ENCODE measurements around the gene MAP1B. TPM values are rescaled to one million over a fixed set of nuclear protein-coding genes. Genes with fewer than 3 reads are reported as not detected.

Gene MAP1B
- total and polyA plus RNA-seq, 9 of the 15 experiments (the other 6 are each of a cell fraction or from before 2014, with no cell fraction given), result 5.2 to 66.1 (median 17.3) TPM

GRCh38 chr5:72107131-72107900, at the start of gene MAP1B (continued):
- no peak; a peak in 1 of 4 replicates for TF ChIP-seq SIN3A (IDR thresholded peaks at IDR 0.05; ENCODE audit: borderline replicate concordance in 2 of 2, control insufficient read depth in 1 of 2, low read depth in 2 of 2, low read length in 2 of 2)
- TF ChIP-seq CREB1 (IDR thresholded peaks at IDR 0.05), result no peak
- TF ChIP-seq CREB1 (CRISPR knock-in tag; IDR thresholded peaks at IDR 0.05), result no peak; the same call in 1 of the 2 replicates
- no peak for TF ChIP-seq ZNF347 (CRISPR knock-in tag; IDR thresholded peaks at IDR 0.05; ENCODE audit: low read depth)
- TF ChIP-seq ZNF324 (CRISPR knock-in tag; IDR thresholded peaks at IDR 0.05), result no peak
- TF ChIP-seq FOXJ2 (tag; IDR thresholded peaks at IDR 0.05), result no peak
- no peak for TF ChIP-seq ZNF609 (CRISPR knock-in tag; IDR thresholded peaks at IDR 0.05; ENCODE audit: borderline replicate concordance)
- TF ChIP-seq NCOA2 (IDR thresholded peaks at IDR 0.05; ENCODE audit: partially characterized antibody in 2 of 2), result no peak
- no peak for TF ChIP-seq SMAD2 (IDR thresholded peaks at IDR 0.05; ENCODE audit: low read depth, low read length)
- no peak for TF ChIP-seq CREB3 (tag; conservative IDR thresholded peaks at IDR 0.05; ENCODE audit: low read depth)
- TF ChIP-seq SIN3B (IDR thresholded peaks at IDR 0.05; ENCODE audit: low read depth), result no peak
- TF ChIP-seq ZNF696 (CRISPR knock-in tag; conservative IDR thresholded peaks at IDR 0.05), result no peak
- TF ChIP-seq GTF2A2 (tag; IDR thresholded peaks at IDR 0.05), result 0 out of 2 replicates have a peak, but pooled peaks have one; percentile 47
- TF ChIP-seq TAF1 (IDR thresholded peaks at IDR 0.05; ENCODE audit: control insufficient read depth, extremely low read depth, insufficient read depth, low read length, severe bottlenecking), result peak; percentile 46
- no peak for TF ChIP-seq NCOR1 (IDR thresholded peaks at IDR 0.05)
- TF ChIP-seq KDM2B (CRISPR knock-in tag; IDR thresholded peaks at IDR 0.05), result no peak
- TF ChIP-seq TOE1 (IDR thresholded peaks at IDR 0.05; ENCODE audit: borderline replicate concordance), result no peak; the same call in 1 of the 2 replicates
- no peak for TF ChIP-seq TOE1 (CRISPR knock-in tag; IDR thresholded peaks at IDR 0.05; ENCODE audit: borderline replicate concordance, low read depth)
- no peak for TF ChIP-seq PHF21A (IDR thresholded peaks at IDR 0.05; ENCODE audit: borderline replicate concordance, low read depth)
- no peak for TF ChIP-seq MAFG (tag; conservative IDR thresholded peaks at IDR 0.05)
- no peak for TF ChIP-seq ZNF668 (CRISPR knock-in tag; IDR thresholded peaks at IDR 0.05)
- TF ChIP-seq FUS (optimal IDR thresholded peaks at IDR 0.05; ENCODE audit: low read depth, low read length), result no peak
- TF ChIP-seq GTF2E2 (tag; IDR thresholded peaks at IDR 0.05), result no peak
- TF ChIP-seq ZBTB17 (CRISPR knock-in tag; IDR thresholded peaks at IDR 0.05), result no peak
- TF ChIP-seq ZNF24 (IDR thresholded peaks at IDR 0.05), result no peak

Measured in K562 (cell line).